Mucosa of descending colon (tissue), 3 donors: ENCODE results near the gene CTNND2. TPM values are rescaled to one million over a fixed set of nuclear protein-coding genes. Genes with fewer than 3 reads are reported as not detected.

Experiments
- ATAC-seq: fragments of 200-7000 bp; cut with Tn5 transposase; one replicate; pipeline ENCODE4 v1.9.1; 2020; ENCODE audit warnings: mild to moderate bottlenecking, moderate library complexity
- DNase-seq, 3 donors: peaks; one replicate each; pipeline ENCODE4 v3.0.0-alpha.2; 2020
- H3K36me3 ChIP-seq: fragments of 200-600 bp; one replicate; pipeline ENCODE4 v1.8.0; 2021; ENCODE audit warnings: low read depth, mild to moderate bottlenecking
- H3K4me1 ChIP-seq: fragments of 200-600 bp; one replicate; pipeline ENCODE4 v1.8.0; 2021; ENCODE audit warnings: low read depth, mild to moderate bottlenecking
- H3K4me3 ChIP-seq: fragments of 200-600 bp; one replicate; pipeline ENCODE4 v1.8.0; 2021; ENCODE audit warnings: mild to moderate bottlenecking
- H3K9me3 ChIP-seq: fragments of 200-600 bp; one replicate; pipeline ENCODE4 v1.8.0; 2021; ENCODE audit warnings: mild to moderate bottlenecking
- intact Hi-C, 2 donors: fragments of 100-400 bp; cut with DNase I in 1 of 2; cut with micrococcal nuclease in 1 of 2; formaldehyde crosslinking; loops; one replicate each; pipeline versions ENCODE4 v1.11.0 to v1.11.1; 2022; cut with DNase I, micrococcal nuclease
- total RNA-seq, 3 donors: library from RNA; stranded (reverse); fragmentation: NEBNext Ultra II Directional in 2 of 3; extraction: Animal tissue kit (Norgen Biotek cat#: 25700) in 2 of 3; gene quantifications; one replicate each; pipeline versions ENCODE4 v1.2.1 to v1.2.4, GENCODE V29; 2021 to 2023
- TF ChIP-seq, protein P1 (sequence below): fragments of 200-600 bp; IDR thresholded peaks from one replicate; pipeline ENCODE4 v1.8.0; 2022; ENCODE audit warnings: antibody characterized with exemption, mild to moderate bottlenecking
- donor health status: DM: no; HTN: no; CAD: no; lungs with moderate emphysema.
- donor health status: DM: no; HTN: no; CAD: no.
- donor health status: DM: no; HTN: yes; CAD: no.

CTNND2 gene
- total RNA-seq, 3 donors from 2014 or later = 0.70 to 3.4 (median 0.81) TPM

DNA sequence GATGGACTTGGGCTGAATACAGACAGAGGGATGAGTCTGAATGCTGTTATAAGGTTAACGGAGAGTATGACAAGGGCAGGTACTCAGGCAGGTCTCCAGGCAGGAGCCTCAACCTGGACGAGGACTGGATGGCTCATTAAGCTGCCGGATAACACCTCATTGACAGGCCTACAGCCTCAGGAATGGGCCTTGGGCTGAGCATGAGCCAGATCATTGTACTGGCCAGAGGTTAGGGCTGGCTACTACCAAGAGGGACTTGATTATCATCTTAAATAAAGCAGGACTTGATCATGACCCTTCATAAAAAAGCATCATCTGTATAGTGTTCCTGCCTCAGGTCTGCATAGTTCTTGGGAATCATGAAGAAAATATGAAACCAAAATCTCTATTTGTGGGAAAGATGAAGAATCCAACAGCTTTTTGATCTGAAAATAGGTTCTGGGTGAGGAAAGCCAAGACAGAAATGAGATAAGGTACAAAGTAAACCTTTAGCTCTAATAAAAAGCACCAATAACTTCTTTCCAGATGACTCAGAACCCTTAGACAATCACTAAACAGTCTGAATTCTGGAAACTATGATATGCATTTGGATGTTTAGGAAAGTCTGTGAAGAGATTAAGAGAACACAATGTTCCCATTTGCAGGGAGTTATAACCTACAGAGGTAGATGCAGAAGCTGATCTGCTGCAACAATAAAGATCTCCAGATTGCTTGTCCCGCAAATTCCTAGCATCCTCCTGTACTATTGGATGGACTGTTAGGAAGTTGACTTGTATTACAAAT, 343.1 kb downstream of the CTNND2 start:
- Histone ChIP-seq H3K4me1 (no peaks in the 10 kb centered on the region), H3K4me3 (no peak overlapping the region), H3K9me3 (no peaks in the 10 kb centered on the region), H3K36me3 (no peaks in the 10 kb centered on the region)
- DNase-seq (no peak), ATAC-seq (no peak)
- intact Hi-C loops = no loop called here
- TF ChIP-seq, protein P1, sequence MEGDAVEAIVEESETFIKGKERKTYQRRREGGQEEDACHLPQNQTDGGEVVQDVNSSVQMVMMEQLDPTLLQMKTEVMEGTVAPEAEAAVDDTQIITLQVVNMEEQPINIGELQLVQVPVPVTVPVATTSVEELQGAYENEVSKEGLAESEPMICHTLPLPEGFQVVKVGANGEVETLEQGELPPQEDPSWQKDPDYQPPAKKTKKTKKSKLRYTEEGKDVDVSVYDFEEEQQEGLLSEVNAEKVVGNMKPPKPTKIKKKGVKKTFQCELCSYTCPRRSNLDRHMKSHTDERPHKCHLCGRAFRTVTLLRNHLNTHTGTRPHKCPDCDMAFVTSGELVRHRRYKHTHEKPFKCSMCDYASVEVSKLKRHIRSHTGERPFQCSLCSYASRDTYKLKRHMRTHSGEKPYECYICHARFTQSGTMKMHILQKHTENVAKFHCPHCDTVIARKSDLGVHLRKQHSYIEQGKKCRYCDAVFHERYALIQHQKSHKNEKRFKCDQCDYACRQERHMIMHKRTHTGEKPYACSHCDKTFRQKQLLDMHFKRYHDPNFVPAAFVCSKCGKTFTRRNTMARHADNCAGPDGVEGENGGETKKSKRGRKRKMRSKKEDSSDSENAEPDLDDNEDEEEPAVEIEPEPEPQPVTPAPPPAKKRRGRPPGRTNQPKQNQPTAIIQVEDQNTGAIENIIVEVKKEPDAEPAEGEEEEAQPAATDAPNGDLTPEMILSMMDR = no peak

- DNase-seq (no peak), ATAC-seq (no peak)
- TF ChIP-seq, protein P1 = no peak
- no peaks in the 10 kb centered on the region for H3K4me1 ChIP-seq
- no peak overlapping the region for H3K4me3 ChIP-seq
- no peaks in the 10 kb centered on the region for H3K9me3 ChIP-seq
- intact Hi-C loops = no loop called here
- H3K36me3 ChIP-seq = no peaks in the 10 kb centered on the region
Observed at GRCh38 chr5:11557063-11557462, 347.2 kb downstream of the CTNND2 start.

GRCh38 chr5:11555171-11555570, 349.1 kb downstream of the CTNND2 start:
- Histone ChIP-seq H3K4me3 (no peak overlapping the region), H3K9me3 (no peaks in the 10 kb centered on the region), H3K4me1 (no peaks in the 10 kb centered on the region), H3K36me3 (no peaks in the 10 kb centered on the region)
- intact Hi-C loops = no loop called here
- ATAC-seq (no peak), DNase-seq (no peak)
- TF ChIP-seq, protein P1 = no peak

- no peak for ATAC-seq
- DNase-seq = no peak
- Histone ChIP-seq H3K9me3 (no peaks in the 10 kb centered on the region), H3K36me3 (no peaks in the 10 kb centered on the region), H3K4me1 (no peaks in the 10 kb centered on the region), H3K4me3 (no peak overlapping the region)
- intact Hi-C loops = no loop called here
- TF ChIP-seq, protein P1 = no peak
Observed at GRCh38 chr5:11547730-11548129, 356.5 kb downstream of the CTNND2 start.

DNA sequence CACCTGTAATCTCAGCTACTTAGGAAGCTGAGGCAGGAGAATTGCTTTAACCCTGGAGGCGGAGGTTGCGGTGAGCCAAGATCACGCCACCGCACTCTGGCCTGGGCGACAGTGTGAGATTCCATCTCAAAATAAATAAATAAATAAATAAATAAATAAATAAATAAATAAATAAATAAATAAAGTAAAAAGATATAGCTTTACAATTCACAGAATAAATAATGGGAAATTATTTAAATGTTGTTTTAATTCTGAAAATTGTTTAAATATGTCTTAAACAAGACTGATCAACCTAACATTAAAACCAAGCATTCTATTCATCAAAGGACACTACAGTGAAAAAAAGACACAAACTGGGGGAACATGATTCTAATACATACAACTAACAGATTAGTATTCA, 357.1 kb downstream of the CTNND2 start:
- H3K9me3 ChIP-seq = no peaks in the 10 kb centered on the region
- ATAC-seq (no peak), DNase-seq (no peak)
- no peaks in the 10 kb centered on the region for H3K4me1 ChIP-seq
- intact Hi-C loops = no loop called here
- no peak overlapping the region for H3K4me3 ChIP-seq
- H3K36me3 ChIP-seq = no peaks in the 10 kb centered on the region
- TF ChIP-seq, protein P1 = no peak
